Gastrocnemius medialis (tissue), 4 donors: Measurements from ENCODE around the gene DNAAF1. TPM values are rescaled to one million over a fixed set of nuclear protein-coding genes. Genes with fewer than 3 reads are reported as not detected.

Experiments
- ATAC-seq, 2 donors: fragments of 150-250 bp; one replicate each; pipeline ENCODE4 v1.9.1; 2016
- DNase-seq, 2 donors: peaks; one replicate each; pipeline ENCODE4 v3.0.0-alpha.2; 2019
- H3K27ac ChIP-seq, 4 donors: fragments of 200-600 bp; sonication (generic); 1 replicate in 1 of 4; 2 replicates in 3 of 4; pipeline ENCODE4 v1.5.1; 2016 to 2018; ENCODE audit warnings: mild to moderate bottlenecking in 2 of 4, moderate library complexity in 1 of 4
- H3K27me3 ChIP-seq, 3 donors: fragments of 200-600 bp; sonication (generic) in 2 of 3; 1 replicate in 1 of 3; 2 replicates in 2 of 3; pipeline versions ENCODE4 v1.5.1 to v1.6.0; 2016 to 2019; ENCODE audit warnings: mild to moderate bottlenecking in 1 of 3, moderate library complexity in 1 of 3
- H3K36me3 ChIP-seq, 2 donors: fragments of 200-600 bp; sonication (generic) in 1 of 2; one replicate each; pipeline ENCODE4 v1.5.1; 2017 to 2018
- H3K4me1 ChIP-seq, 2 donors: fragments of 200-600 bp; sonication (generic) in 1 of 2; one replicate each; pipeline ENCODE4 v1.5.1; 2016 to 2017; ENCODE audit warnings: mild to moderate bottlenecking in 2 of 2
- H3K4me3 ChIP-seq, 4 donors: fragments of 200-600 bp; sonication (generic) in 3 of 4; 1 replicate in 1 of 4; 2 replicates in 3 of 4; pipeline ENCODE4 v1.5.1; 2016 to 2019; ENCODE audit warnings: mild to moderate bottlenecking in 2 of 4
- H3K9me3 ChIP-seq, 3 donors: fragments of 200-600 bp; sonication (generic) in 2 of 3; 1 replicate in 1 of 3; 2 replicates in 2 of 3; pipeline ENCODE4 v1.5.1; 2016 to 2019
- CTCF ChIP-seq, 5 experiments: fragments of 450-650 bp in 3 of 5; fragments of 200-600 bp in 2 of 5; sonication (generic) in 2 of 5; IDR thresholded peaks in 4 of 5; conservative IDR thresholded peaks in 1 of 5; 1 replicate in 4 of 5; 2 replicates in 1 of 5; pipeline ENCODE4 v1.5.1; 2016 to 2019; ENCODE audit warnings: antibody characterized with exemption in 5 of 5, mild to moderate bottlenecking in 3 of 5, moderate library complexity in 3 of 5
- POLR2A ChIP-seq, 2 donors: fragments of 450-650 bp; IDR thresholded peaks; one replicate each; pipeline ENCODE4 v1.6.1; 2017; ENCODE audit warnings: antibody characterized with exemption in 2 of 2, mild to moderate bottlenecking in 2 of 2, moderate library complexity in 2 of 2
- in situ Hi-C, 4 donors: fragments of 200-750 bp; cut with MboI; loops; one replicate each; pipeline versions ENCODE4 v1.15.0 to v1.8.0; 2017; ENCODE audit warnings: low sequenced_read_pairs in 4 of 4
- intact Hi-C: fragments of 100-400 bp; cut with DNase I; formaldehyde crosslinking; loops from one replicate; pipeline ENCODE4 v1.15.1; 2023; ENCODE audit warnings: low total_unique reads
- total RNA-seq, 4 donors: library from RNA; depleted of rRNA; stranded (reverse); fragments of >200 nt; gene quantifications; one replicate each; pipeline versions ENCODE4 v1.1.0 to v1.2.3, GENCODE V29; 2016

The DNAAF1 gene
- total RNA-seq, 4 donors from 2014 or later = not detected

GRCh38 chr16:84161801-84162200, 16.7 kb downstream of the DNAAF1 start:
- intact Hi-C loops (no loop called here), in situ Hi-C loops (loop anchor here in 1 of 4 donors (25.0 kb wide), 1 partner anchor 200 kb away; the partner anchor contains the start of genes NECAB2 and OSGIN1)
- H3K4me1 ChIP-seq = no peaks in the 10 kb centered on the region
- H3K27ac ChIP-seq = no peak overlapping the region
- ATAC-seq = no peak
- H3K9me3 ChIP-seq = no peaks in the 10 kb centered on the region
- peaks cover 0 to 12% (median 3%) of the 10 kb centered on the region in 3 donors for H3K27me3 ChIP-seq
- no peak for DNase-seq
- H3K4me3 ChIP-seq = no peak overlapping the region
- H3K36me3 ChIP-seq = no peaks in the 10 kb centered on the region
- TF ChIP-seq POLR2A (IDR thresholded peaks at IDR 0.05) (no peak), CTCF (IDR thresholded peaks at IDR 0.05 in 4 of 5, conservative IDR thresholded peaks at IDR 0.05 in 1 of 5) (no peak)

- ATAC-seq = no peak
- in situ Hi-C loops = loop anchor here in 1 of 4 donors (25.0 kb wide), 1 partner anchor 203 kb away; the partner anchor contains the start of genes NECAB2 and OSGIN1
- TF ChIP-seq CTCF (IDR thresholded peaks at IDR 0.05 in 4 of 5, conservative IDR thresholded peaks at IDR 0.05 in 1 of 5) = no peak
- TF ChIP-seq POLR2A (IDR thresholded peaks at IDR 0.05) = no peak
Measured at GRCh38 chr16:84165746-84166145, 20.6 kb downstream of the DNAAF1 start.

GRCh38 chr16:84166796-84167695, 21.9 kb downstream of the DNAAF1 start:
- TF ChIP-seq POLR2A (IDR thresholded peaks at IDR 0.05) = no peak
- no peak for TF ChIP-seq CTCF (IDR thresholded peaks at IDR 0.05 in 4 of 5, conservative IDR thresholded peaks at IDR 0.05 in 1 of 5)
- no peaks in the 10 kb centered on the region for H3K36me3 ChIP-seq
- H3K4me1 ChIP-seq = no peaks in the 10 kb centered on the region
- DNase-seq (no peak), ATAC-seq (no peak)
- H3K9me3 ChIP-seq = no peaks in the 10 kb centered on the region
- peaks cover 0 to 4% (median 4%) of the 10 kb centered on the region in 3 donors for H3K27me3 ChIP-seq
- H3K4me3 ChIP-seq = no peak overlapping the region
- intact Hi-C loops (no loop called here), in situ Hi-C loops (loop anchor here in 1 of 4 donors (25.0 kb wide), 1 partner anchor 205 kb away; the partner anchor contains the start of genes NECAB2 and OSGIN1)
- no peak overlapping the region for H3K27ac ChIP-seq

More at GRCh38 chr16:84165746-84166145, 20.6 kb downstream of the DNAAF1 start:
- H3K4me3 ChIP-seq = no peak overlapping the region
- H3K9me3 ChIP-seq = no peaks in the 10 kb centered on the region
- intact Hi-C loops = no loop called here
- DNase-seq = no peak
- H3K4me1 ChIP-seq = no peaks in the 10 kb centered on the region
- peaks cover 3 to 4% (median 4%) of the 10 kb centered on the region in 3 donors for H3K27me3 ChIP-seq
- no peaks in the 10 kb centered on the region for H3K36me3 ChIP-seq
- no peak overlapping the region for H3K27ac ChIP-seq

- peaks cover 0 to 4% (median 4%) of the 10 kb centered on the region in 3 donors for H3K27me3 ChIP-seq
- intact Hi-C loops = no loop called here
- in situ Hi-C loops = loop anchor here in 2 of 4 donors (10.0 to 25.0 kb wide), 2 partner anchors 85 to 208 kb away; partner anchors contain the start of genes NECAB2 (in 1 of the 2) and OSGIN1 (in 1 of the 2)
- H3K9me3 ChIP-seq = no peaks in the 10 kb centered on the region
- TF ChIP-seq POLR2A (IDR thresholded peaks at IDR 0.05) (no peak), CTCF (IDR thresholded peaks at IDR 0.05 in 4 of 5, conservative IDR thresholded peaks at IDR 0.05 in 1 of 5) (no peak)
- ATAC-seq (no peak), DNase-seq (no peak)
- no peak overlapping the region for H3K27ac ChIP-seq
- no peaks in the 10 kb centered on the region for H3K4me1 ChIP-seq
- H3K36me3 ChIP-seq = no peaks in the 10 kb centered on the region
- no peak overlapping the region for H3K4me3 ChIP-seq
Measured at GRCh38 chr16:84169765-84170310, 24.7 kb downstream of the DNAAF1 start.
